ENCODE measurements around the gene SLC9A9.

The SLC9A9 gene

DNA sequence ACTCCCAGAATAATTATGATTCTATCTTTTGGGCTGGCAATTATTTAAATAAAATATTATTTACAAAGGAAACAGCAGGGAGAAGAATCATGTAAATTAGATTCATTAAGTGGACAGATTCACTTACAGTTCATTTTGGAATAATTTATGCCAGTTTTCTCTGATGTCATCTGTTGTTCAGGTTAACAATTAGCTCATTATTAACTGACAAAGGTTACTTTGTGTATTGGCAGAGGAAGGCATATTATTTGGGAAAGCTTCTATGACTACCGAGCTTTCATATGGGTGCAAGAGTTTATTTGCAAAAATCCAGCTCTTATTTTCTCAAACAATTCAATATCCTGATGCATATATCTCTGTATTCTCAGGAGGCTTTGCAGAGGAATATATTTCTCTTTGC is 504.3 kb downstream of the SLC9A9 start:
- Histone ChIP-seq H3K36me3 (ENCODE audit: insufficient read depth, low read length) (no peaks in the 10 kb centered on the region), H3K9ac (ENCODE audit: low read depth, low read length) (peak overlapping the region; percentile 1; the same call in 1 of the 2 replicates), H3K9me3 (ENCODE audit: insufficient read depth, low read length, severe bottlenecking) (no peaks in the 10 kb centered on the region), H3K27ac (ENCODE audit: low read length) (peak overlapping the region; percentile 81), H4K20me1 (ENCODE audit: insufficient read depth, low read length) (no peaks in the 10 kb centered on the region), H3K27me3 (ENCODE audit: insufficient read depth, low read length, poor library complexity) (no peaks in the 10 kb centered on the region), H3K4me3 (ENCODE audit: low read depth in 1 of 2, low read length in 2 of 2) (no peak overlapping the region), H3K79me2 (ENCODE audit: insufficient read depth, low read length) (no peaks in the 10 kb centered on the region), H2AFZ (ENCODE audit: low read depth, low read length) (no peak overlapping the region), H3K4me1 (ENCODE audit: insufficient read depth, low read length) (peaks cover 55% of the 10 kb centered on the region), H3K4me2 (ENCODE audit: insufficient read depth, low read length) (no peak overlapping the region)
- ATAC-seq (ENCODE audit: insufficient read depth, low read depth) (no peak), DNase-seq (no peak)
- TF ChIP-seq, protein P1, sequence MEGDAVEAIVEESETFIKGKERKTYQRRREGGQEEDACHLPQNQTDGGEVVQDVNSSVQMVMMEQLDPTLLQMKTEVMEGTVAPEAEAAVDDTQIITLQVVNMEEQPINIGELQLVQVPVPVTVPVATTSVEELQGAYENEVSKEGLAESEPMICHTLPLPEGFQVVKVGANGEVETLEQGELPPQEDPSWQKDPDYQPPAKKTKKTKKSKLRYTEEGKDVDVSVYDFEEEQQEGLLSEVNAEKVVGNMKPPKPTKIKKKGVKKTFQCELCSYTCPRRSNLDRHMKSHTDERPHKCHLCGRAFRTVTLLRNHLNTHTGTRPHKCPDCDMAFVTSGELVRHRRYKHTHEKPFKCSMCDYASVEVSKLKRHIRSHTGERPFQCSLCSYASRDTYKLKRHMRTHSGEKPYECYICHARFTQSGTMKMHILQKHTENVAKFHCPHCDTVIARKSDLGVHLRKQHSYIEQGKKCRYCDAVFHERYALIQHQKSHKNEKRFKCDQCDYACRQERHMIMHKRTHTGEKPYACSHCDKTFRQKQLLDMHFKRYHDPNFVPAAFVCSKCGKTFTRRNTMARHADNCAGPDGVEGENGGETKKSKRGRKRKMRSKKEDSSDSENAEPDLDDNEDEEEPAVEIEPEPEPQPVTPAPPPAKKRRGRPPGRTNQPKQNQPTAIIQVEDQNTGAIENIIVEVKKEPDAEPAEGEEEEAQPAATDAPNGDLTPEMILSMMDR (IDR thresholded peaks at IDR 0.05; ENCODE audit: borderline replicate concordance, extremely low read depth, low read length, poor library complexity, severe bottlenecking): no peak
- TF ChIP-seq EZH2 (IDR thresholded peaks at IDR 0.05; ENCODE audit: borderline replicate concordance, low read depth, low read length, severe bottlenecking): no peak

DNA sequence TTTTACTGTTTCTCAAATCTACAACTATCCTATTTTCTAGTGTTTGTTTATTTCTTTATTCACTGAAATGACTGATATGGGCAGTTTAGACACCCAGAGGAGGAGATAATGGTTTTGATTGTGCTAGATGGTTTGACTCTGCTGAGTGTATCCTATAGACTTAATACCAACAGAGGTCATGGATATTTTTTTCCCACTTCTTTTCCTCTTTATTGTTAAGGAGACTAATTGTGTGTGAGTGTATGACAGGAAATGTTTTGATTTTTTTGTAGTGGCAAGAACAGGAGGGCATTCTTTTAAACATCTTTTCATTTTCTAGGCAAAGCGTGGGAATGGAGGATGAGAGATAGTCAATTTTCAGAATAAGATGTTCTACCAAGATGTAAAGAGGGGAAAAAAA is 505.2 kb downstream of the SLC9A9 start:
- DNase-seq: no peak
- H4K20me1 ChIP-seq (ENCODE audit: insufficient read depth, low read length): no peaks in the 10 kb centered on the region

DNA sequence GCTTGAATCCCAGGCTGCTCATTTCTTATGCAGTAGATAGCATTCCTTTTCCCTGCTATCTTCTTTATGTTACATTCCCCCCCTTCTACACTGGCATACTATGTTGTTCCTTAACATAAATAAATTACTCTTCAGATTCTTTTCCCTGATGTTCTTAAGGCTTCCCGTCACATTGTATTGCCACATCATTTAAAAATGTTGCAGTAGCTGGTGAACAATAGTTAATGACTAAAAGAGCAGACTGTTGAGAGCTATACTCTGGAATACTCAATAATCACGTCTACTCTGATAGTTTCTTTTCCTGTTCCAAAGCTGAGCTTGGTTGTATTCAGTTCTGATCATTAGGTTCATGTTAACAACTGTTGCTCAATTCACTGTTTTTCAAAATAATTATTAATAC is 508.8 kb downstream of the SLC9A9 start:
- no peaks in the 10 kb centered on the region for H3K36me3 ChIP-seq (ENCODE audit: insufficient read depth, low read length)
- H3K79me2 ChIP-seq (ENCODE audit: insufficient read depth, low read length): no peaks in the 10 kb centered on the region
- no peaks in the 10 kb centered on the region for H3K27me3 ChIP-seq (ENCODE audit: insufficient read depth, low read length, poor library complexity)
- DNase-seq: no peak
- TF ChIP-seq, protein P1 (IDR thresholded peaks at IDR 0.05; ENCODE audit: borderline replicate concordance, extremely low read depth, low read length, poor library complexity, severe bottlenecking): no peak
- no peak for TF ChIP-seq EZH2 (IDR thresholded peaks at IDR 0.05; ENCODE audit: borderline replicate concordance, low read depth, low read length, severe bottlenecking)
- H3K9ac ChIP-seq (ENCODE audit: low read depth, low read length): no peak overlapping the region
- no peak overlapping the region for H3K4me2 ChIP-seq (ENCODE audit: insufficient read depth, low read length)
- H3K4me1 ChIP-seq (ENCODE audit: insufficient read depth, low read length): peaks cover 20% of the 10 kb centered on the region
- no peaks in the 10 kb centered on the region for H3K9me3 ChIP-seq (ENCODE audit: insufficient read depth, low read length, severe bottlenecking)
- ATAC-seq (ENCODE audit: insufficient read depth, low read depth): no peak
- no peak overlapping the region for H3K27ac ChIP-seq (ENCODE audit: low read length)
- H2AFZ ChIP-seq (ENCODE audit: low read depth, low read length): no peak overlapping the region
- H3K4me3 ChIP-seq (ENCODE audit: low read depth in 1 of 2, low read length in 2 of 2): no peak overlapping the region
- H4K20me1 ChIP-seq (ENCODE audit: insufficient read depth, low read length): no peaks in the 10 kb centered on the region

More for the DNA sequence above, 505.2 kb downstream of the SLC9A9 start:
- no peak overlapping the region for H3K9ac ChIP-seq (ENCODE audit: low read depth, low read length)
- no peak for ATAC-seq (ENCODE audit: insufficient read depth, low read depth)
- H3K27ac ChIP-seq (ENCODE audit: low read length): peak overlapping the region; percentile 81
- H3K4me3 ChIP-seq (ENCODE audit: low read depth in 1 of 2, low read length in 2 of 2): no peak overlapping the region
- no peak overlapping the region for H3K4me2 ChIP-seq (ENCODE audit: insufficient read depth, low read length)
- no peaks in the 10 kb centered on the region for H3K36me3 ChIP-seq (ENCODE audit: insufficient read depth, low read length)
- no peak for TF ChIP-seq EZH2 (IDR thresholded peaks at IDR 0.05; ENCODE audit: borderline replicate concordance, low read depth, low read length, severe bottlenecking)
- TF ChIP-seq, protein P1 (IDR thresholded peaks at IDR 0.05; ENCODE audit: borderline replicate concordance, extremely low read depth, low read length, poor library complexity, severe bottlenecking): no peak
- H3K79me2 ChIP-seq (ENCODE audit: insufficient read depth, low read length): no peaks in the 10 kb centered on the region
- no peaks in the 10 kb centered on the region for H3K27me3 ChIP-seq (ENCODE audit: insufficient read depth, low read length, poor library complexity)
- peaks cover 46% of the 10 kb centered on the region for H3K4me1 ChIP-seq (ENCODE audit: insufficient read depth, low read length)
- no peaks in the 10 kb centered on the region for H3K9me3 ChIP-seq (ENCODE audit: insufficient read depth, low read length, severe bottlenecking)
- H2AFZ ChIP-seq (ENCODE audit: low read depth, low read length): no peak overlapping the region

DNA sequence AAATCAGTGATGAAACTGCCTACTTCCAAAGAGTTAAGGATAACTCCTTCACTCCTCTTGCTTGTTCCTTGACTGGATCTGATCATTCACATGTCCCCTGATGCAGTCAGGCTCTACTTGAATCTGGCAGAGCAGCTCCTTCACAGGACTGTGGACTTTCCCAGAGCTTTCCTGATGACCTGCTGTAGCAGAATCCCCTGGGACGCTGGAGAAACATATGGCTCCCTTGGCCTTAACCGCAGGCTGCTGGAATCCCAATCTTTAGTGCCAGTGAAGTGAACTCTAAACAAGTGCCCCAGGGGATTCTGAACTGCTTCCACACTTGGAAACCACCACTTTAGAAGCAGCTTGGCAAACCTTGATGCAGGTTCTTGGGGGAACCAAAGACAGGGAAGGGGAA is 510.9 kb downstream of the SLC9A9 start:
- H3K79me2 ChIP-seq (ENCODE audit: insufficient read depth, low read length): no peaks in the 10 kb centered on the region
- H3K36me3 ChIP-seq (ENCODE audit: insufficient read depth, low read length): no peaks in the 10 kb centered on the region
- H3K9ac ChIP-seq (ENCODE audit: low read depth, low read length): no peak overlapping the region
- no peak overlapping the region for H2AFZ ChIP-seq (ENCODE audit: low read depth, low read length)
- no peak for TF ChIP-seq EZH2 (IDR thresholded peaks at IDR 0.05; ENCODE audit: borderline replicate concordance, low read depth, low read length, severe bottlenecking)
- TF ChIP-seq, protein P1 (IDR thresholded peaks at IDR 0.05; ENCODE audit: borderline replicate concordance, extremely low read depth, low read length, poor library complexity, severe bottlenecking): no peak
- DNase-seq (no peak), ATAC-seq (ENCODE audit: insufficient read depth, low read depth) (no peak)
- H3K9me3 ChIP-seq (ENCODE audit: insufficient read depth, low read length, severe bottlenecking): no peaks in the 10 kb centered on the region
- 0 out of 2 replicates have a peak overlapping the region, but pooled peaks have one; percentile 12 for H3K27ac ChIP-seq (ENCODE audit: low read length)
- no peak overlapping the region for H3K4me2 ChIP-seq (ENCODE audit: insufficient read depth, low read length)
- H3K4me3 ChIP-seq (ENCODE audit: low read depth in 1 of 2, low read length in 2 of 2): no peak overlapping the region
- no peaks in the 10 kb centered on the region for H4K20me1 ChIP-seq (ENCODE audit: insufficient read depth, low read length)
- H3K4me1 ChIP-seq (ENCODE audit: insufficient read depth, low read length): peaks cover 8% of the 10 kb centered on the region; the same call in 1 of the 2 replicates
- H3K27me3 ChIP-seq (ENCODE audit: insufficient read depth, low read length, poor library complexity): no peaks in the 10 kb centered on the region

Data from DND-41 (cell line).